WERI-Rb-1 (cell line): ENCODE measurements around the gene IQSEC1.
"Not testable (repeated sequence)": the region's sequence is repeated elsewhere in the genome, so short reads cannot be mapped to it uniquely, and the experiment has no call there.

Source experiments
- DNase-seq: peaks from one replicate; pipeline ENCODE4 v3.0.0-alpha.2; 2020
- H3K27ac ChIP-seq: fragments of 250-450 bp; sonication (Bioruptor Pico); 2 replicates; pipeline ENCODE4 v1.5.1; 2020; ENCODE audit warnings: mild to moderate bottlenecking, moderate library complexity
- H3K27me3 ChIP-seq: fragments of 250-450 bp; sonication (Bioruptor Pico); 2 replicates; pipeline ENCODE4 v1.5.1; 2021; ENCODE audit warnings: mild to moderate bottlenecking, low read depth, moderate library complexity; ENCODE audit not compliant: insufficient read depth, severe bottlenecking
- H3K36me3 ChIP-seq: fragments of 250-450 bp; sonication (Bioruptor Pico); 2 replicates; pipeline ENCODE4 v1.5.1; 2020; ENCODE audit warnings: mild to moderate bottlenecking, moderate library complexity
- H3K4me3 ChIP-seq: 2 replicates; pipeline ENCODE4 v1.5.1; 2011; ENCODE audit warnings: low read depth, mild to moderate bottlenecking, control low read depth, low read length
- H3K9me3 ChIP-seq: fragments of 250-450 bp; sonication (Bioruptor Pico); 2 replicates; pipeline ENCODE4 v1.5.1; 2021; ENCODE audit warnings: mild to moderate bottlenecking, moderate library complexity; ENCODE audit not compliant: severe bottlenecking
- CTCF ChIP-seq: IDR thresholded peaks from 2 replicates; pipeline ENCODE4 v1.5.1; 2011; ENCODE audit warnings: low read depth, mild to moderate bottlenecking, control low read depth, inconsistent platforms, low read length

The IQSEC1 gene

GRCh38 chr3:12862387-12862786 lies 210.8 kb downstream of the IQSEC1 start:
- H3K9me3 ChIP-seq = peaks cover 9% of the 10 kb centered on the region
- TF ChIP-seq CTCF = no peak

GRCh38 chr3:12861611-12862010 lies 211.6 kb downstream of the IQSEC1 start:
- no peak overlapping the region for H3K4me3 ChIP-seq
- no peaks in the 10 kb centered on the region for H3K27me3 ChIP-seq
- H3K36me3 ChIP-seq = no peaks in the 10 kb centered on the region
- H3K27ac ChIP-seq = no peak overlapping the region
- peaks cover 9% of the 10 kb centered on the region for H3K9me3 ChIP-seq
- TF ChIP-seq CTCF = no peak
- no peak for DNase-seq

More at GRCh38 chr3:12862387-12862786, 210.8 kb downstream of the IQSEC1 start:
- Histone ChIP-seq H3K27ac (no peak overlapping the region), H3K4me3 (no peak overlapping the region), H3K36me3 (no peaks in the 10 kb centered on the region), H3K27me3 (no peaks in the 10 kb centered on the region)
- DNase-seq = no peak

- Histone ChIP-seq H3K9me3 (peaks cover under 1% of the 10 kb centered on the region), H3K27ac (no peak overlapping the region), H3K27me3 (no peaks in the 10 kb centered on the region), H3K36me3 (no peaks in the 10 kb centered on the region), H3K4me3 (no peak overlapping the region)
- DNase-seq = no peak
- TF ChIP-seq CTCF = no peak
These were observed 213.4 kb downstream of the IQSEC1 start for GRCh38 chr3:12859840-12860239.

- TF ChIP-seq CTCF = 0 out of 2 replicates have a peak, but pooled peaks have one; percentile 1
- H3K27me3 ChIP-seq = no peaks in the 10 kb centered on the region
- DNase-seq = no peak
- H3K36me3 ChIP-seq = no peaks in the 10 kb centered on the region
- H3K9me3 ChIP-seq = no peaks in the 10 kb centered on the region
- no peak overlapping the region for H3K4me3 ChIP-seq
- H3K27ac ChIP-seq = no peak overlapping the region
These were observed 216.6 kb downstream of the IQSEC1 start for GRCh38 chr3:12856626-12857025.

- H3K27ac ChIP-seq = no peak overlapping the region
- H3K4me3 ChIP-seq = no peak overlapping the region
- no peaks in the 10 kb centered on the region for H3K9me3 ChIP-seq
- H3K36me3 ChIP-seq = no peaks in the 10 kb centered on the region
- no peak for TF ChIP-seq CTCF
- H3K27me3 ChIP-seq = no peaks in the 10 kb centered on the region
- DNase-seq = no peak
These were observed 218.7 kb downstream of the IQSEC1 start for GRCh38 chr3:12854565-12854964.

GRCh38 chr3:12853847-12854246 lies 219.4 kb downstream of the IQSEC1 start:
- H3K9me3 ChIP-seq, H3K4me3 ChIP-seq, DNase-seq, H3K27me3 ChIP-seq, H3K36me3 ChIP-seq, H3K27ac ChIP-seq: not testable (repeated sequence)
